GM18508 (cell line): ENCODE measurements around the gene ANTXR1.

ENCODE experiments used
- ATAC-seq: cut with Tn5 transposase; IDR thresholded peaks from one replicate; pipeline ENCODE4 v1.9.1; 2021; ENCODE audit warnings: moderate number of reproducible peaks; ENCODE audit not compliant: insufficient read depth, unreplicated experiment

ANTXR1 gene

DNA sequence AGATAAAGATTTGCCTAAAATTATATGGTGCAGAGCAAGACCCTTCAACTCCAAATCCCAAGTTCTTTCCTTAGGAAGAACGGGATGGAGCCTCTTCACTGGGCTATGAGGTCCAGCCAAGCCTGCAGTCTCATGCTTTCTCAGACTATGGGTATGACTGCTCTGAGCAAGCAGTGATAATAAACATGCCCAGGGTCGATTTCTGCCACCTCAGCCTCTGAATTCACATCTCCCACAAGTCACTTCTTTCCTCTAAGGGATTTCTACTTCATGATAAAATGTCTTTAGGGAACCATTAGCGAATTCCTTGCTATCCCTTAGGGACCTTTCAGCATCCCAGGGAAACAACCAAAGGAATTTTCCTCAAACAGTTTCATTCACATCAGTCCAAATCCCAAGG, 279.3 kb downstream of the ANTXR1 start:
- no peak for ATAC-seq

DNA sequence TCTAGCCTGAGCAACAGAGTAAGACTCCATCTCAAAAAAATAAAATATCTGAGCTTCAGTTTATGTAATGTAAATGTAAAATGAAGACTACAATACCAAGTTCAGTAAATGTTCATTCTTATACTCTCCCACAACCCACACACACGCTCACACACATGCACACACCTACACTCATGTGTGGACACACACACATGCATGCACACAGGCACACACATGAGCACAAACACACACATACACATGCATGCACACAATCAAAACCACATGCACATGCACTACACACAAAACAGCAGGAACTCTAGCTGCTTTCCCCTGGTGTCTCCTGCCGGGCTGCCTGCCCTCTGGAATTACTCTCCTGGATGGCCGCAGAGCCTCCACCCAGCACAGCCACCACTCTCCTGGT, 283.4 kb downstream of the ANTXR1 start:
- ATAC-seq: no peak

DNA sequence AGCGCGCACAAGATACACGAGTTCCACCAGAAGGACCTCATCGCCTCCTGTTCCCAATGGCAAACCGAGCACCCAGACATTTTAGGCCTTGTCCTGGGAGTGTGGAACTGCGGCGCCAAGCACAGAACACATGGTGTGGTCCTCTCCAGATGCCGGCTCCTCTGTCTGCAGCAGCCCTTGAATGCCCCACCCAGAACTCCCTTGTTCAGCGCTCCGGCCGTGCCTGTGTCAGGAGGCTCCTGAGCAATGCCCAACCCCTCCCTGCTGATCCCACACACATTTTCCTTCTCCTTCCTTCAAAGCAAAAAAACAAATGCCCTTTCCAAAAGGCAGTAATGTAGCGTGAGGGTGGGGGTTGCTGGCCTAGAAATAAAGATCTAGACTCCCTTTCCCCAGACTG, 284.2 kb downstream of the ANTXR1 start:
- ATAC-seq: no peak

DNA sequence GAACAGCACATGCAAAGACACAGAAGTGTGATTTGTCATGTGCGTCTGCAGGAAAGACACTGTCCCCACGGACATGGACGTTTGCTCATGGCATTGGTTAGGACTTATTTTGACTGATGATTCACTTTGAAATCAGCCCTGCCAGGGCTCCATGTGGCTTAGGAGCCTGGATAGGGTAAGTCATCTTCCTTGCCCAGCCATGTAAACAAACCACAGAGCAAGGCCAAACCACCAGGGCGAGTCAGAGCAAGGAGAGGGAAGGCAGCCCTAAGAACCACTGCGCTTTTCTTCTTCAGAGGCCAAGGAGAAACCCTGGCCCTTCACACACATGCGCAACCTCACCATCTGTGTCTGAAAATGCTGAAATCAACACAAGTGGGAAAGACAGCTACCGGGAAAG, 285.3 kb downstream of the ANTXR1 start:
- ATAC-seq: no peak

DNA sequence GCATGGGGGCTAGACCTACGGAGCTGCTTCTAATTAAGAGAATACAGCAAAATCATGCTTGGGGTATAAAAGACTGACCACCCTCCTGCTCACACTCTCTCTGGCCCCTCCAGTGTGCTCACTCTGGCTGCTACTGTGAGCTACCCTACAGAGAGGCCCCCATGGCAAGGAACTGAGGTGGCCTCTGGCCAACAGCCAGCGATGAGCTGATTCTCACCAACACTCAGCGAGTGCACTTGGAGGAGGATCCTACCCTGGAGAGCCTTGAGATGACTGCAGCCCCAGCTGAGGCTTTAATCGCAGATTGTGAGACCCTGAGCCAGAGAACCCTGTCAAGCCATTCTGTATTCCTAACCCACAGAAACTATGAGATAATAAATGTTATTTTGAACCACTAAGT, 285.9 kb downstream of the ANTXR1 start:
- no peak for ATAC-seq
